GM12874 (cell line): ENCODE measurements around the gene NET1.

Source experiments
- TF ChIP-seq, protein P1 (sequence below): IDR thresholded peaks from 2 replicates; pipeline ENCODE4 v1.5.1; 2011; ENCODE audit warnings: low read depth, mild to moderate bottlenecking, control low read depth, low read length, moderate library complexity; ENCODE audit not compliant: insufficient read depth

The NET1 gene

DNA sequence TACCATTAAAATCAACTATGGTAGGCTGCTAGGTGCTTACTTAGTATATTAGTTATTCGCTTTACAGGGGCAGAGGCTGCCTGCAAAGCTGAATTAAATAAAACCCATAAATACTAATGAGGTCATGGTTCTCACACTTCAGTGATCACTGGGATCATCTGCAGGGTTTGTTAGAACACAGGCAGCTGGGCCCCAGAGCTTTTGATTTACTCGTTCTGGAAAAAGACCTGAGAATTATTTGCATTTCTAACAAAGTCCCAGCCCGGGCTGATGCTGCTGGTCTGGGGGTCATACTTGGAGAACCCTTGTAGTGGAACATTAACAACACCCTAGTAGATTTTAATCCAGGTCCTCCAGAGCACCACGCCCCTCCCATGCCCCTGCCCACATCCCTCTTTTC is 39.0 kb upstream of the NET1 start:
- TF ChIP-seq, protein P1, sequence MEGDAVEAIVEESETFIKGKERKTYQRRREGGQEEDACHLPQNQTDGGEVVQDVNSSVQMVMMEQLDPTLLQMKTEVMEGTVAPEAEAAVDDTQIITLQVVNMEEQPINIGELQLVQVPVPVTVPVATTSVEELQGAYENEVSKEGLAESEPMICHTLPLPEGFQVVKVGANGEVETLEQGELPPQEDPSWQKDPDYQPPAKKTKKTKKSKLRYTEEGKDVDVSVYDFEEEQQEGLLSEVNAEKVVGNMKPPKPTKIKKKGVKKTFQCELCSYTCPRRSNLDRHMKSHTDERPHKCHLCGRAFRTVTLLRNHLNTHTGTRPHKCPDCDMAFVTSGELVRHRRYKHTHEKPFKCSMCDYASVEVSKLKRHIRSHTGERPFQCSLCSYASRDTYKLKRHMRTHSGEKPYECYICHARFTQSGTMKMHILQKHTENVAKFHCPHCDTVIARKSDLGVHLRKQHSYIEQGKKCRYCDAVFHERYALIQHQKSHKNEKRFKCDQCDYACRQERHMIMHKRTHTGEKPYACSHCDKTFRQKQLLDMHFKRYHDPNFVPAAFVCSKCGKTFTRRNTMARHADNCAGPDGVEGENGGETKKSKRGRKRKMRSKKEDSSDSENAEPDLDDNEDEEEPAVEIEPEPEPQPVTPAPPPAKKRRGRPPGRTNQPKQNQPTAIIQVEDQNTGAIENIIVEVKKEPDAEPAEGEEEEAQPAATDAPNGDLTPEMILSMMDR, result no peak

DNA sequence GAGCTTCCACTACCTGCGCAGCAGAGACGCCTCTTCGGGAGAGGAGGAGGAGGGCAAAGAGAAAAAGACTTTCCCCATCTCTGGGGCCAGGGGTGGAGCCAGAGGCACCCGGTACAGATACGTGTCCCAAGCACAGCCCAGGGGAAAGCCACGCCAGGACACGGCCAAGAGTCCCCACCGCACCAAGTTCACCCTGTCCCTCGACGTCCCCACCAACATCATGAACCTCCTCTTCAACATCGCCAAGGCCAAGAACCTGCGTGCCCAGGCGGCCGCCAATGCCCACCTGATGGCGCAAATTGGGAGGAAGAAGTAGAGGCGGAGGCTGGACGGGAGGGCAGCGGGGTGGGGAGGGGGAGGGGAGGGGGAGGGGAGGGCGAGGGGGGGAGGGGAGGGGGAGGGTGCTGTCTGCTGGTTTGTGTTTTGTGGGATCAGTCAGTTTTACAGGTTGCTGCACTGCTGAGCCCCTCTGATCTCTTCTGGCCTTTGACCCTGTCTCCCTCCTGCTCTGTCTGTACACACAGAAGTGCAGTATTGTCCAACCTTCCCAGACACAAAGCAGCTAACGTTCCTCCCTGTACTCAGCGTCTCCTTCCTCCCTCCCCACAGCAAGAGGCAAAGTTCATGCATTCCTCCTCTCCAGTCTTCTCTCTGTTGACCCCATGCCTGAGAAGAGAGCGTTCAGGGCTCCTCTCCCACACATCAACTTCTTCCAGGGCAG is 38.3 kb upstream of the NET1 start:
- TF ChIP-seq, protein P1, result no peak

DNA sequence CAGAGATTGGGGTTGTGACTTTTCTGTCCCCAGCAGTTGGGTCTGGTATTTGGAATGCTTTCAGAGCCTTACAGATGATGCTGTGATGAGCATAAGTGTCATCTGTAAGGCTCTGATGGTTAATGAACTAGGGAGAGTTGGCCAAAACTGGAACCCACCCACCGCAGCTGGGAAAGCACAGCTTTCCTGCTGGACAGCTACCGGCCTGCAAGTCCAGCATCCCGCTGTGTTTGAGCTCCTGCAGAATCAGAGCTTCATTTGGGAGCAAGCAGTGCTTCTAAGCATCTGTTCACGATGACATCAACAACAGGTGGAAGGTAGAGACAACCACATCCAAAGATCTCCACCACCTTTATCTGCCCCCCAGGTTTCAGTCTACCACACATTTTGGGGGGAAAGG is 35.9 kb upstream of the NET1 start:
- TF ChIP-seq, protein P1, result no peak

DNA sequence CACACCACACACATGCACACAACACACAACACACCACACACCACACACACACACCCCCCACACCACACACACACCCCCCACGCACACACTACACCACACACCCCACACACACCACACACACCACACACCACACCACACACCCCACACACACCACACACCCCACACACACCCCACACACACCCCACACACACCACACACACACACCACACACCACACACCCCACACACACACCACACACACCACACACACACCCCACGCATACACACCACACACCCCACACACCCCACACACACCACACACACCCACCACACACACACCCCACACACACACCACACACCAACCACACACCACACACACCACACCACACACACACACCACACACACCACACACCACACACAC is 31.2 kb upstream of the NET1 start:
- TF ChIP-seq, protein P1, result no peak

DNA sequence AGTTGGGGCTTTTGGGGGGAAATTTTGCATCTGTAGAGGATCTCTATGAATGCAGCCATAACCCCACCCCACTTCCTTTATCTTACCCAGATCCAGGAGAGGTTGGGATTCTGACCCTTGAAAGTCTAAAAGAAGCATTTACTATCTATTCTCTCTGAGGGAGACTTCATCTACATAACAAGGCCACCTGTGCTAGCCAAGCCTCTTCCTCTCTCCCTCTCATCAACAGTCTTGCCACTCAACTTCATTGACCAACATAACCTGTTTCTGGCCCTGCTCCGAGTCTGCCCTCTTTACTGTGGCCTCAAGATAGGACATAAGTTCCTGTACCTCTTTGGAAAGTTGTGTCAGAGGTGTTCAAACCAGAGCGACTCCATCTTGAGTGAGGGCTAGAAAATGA is 27.1 kb upstream of the NET1 start:
- TF ChIP-seq, protein P1, result no peak

DNA sequence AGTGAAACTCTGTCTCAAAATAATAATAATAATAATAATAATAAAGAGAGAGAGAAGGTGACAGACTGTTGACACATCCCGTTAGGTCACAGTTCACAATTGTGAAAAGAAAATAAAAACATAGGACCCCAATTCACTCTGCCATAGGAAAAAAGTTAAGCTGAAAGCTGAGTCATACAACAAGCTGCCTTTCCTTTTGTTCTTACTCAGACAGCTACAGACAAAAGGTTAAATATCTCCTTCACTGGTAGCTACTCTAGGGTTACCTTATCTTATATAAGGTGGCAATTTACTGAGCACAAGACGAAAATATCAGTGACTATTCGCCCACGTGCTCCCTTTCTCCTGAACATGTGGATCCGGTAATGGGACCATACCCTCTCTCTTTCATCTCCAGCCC is 25.2 kb upstream of the NET1 start:
- TF ChIP-seq, protein P1, result no peak

DNA sequence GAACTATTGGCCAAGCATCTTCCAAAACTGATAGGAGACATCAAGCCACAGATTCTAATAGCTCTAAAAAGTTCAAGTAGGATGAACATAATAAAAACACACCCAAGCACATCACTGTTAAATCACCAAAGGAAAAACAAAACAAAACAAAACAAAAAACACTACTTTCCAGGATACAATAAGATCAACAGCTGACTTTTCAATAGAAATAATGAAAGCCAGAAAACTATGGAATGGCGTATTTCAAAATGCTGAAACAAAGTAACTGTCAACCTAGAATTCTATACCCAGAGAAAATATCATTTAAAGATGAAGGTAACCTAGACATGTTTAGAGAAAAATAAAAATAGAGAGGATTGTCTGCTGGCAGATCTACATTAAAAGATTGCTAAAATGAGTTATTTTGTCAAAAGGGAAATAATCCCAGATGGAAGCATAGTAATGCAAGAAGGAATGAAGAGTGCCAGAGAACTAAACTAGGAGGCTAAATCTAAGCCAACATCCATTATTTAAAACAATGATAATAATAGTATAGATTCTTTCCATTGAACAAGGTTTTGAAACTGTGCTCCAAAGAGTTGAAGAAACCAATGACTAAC is 21.7 kb upstream of the NET1 start:
- TF ChIP-seq, protein P1, result no peak
